Neutrophil (primary cell): ENCODE measurements around the gene RCN1.

ENCODE experiments used
- H3K27ac ChIP-seq: fragments of 200-600 bp; sonication (generic); 2 replicates; pipeline ENCODE4 v1.5.1; 2016; ENCODE audit warnings: mild to moderate bottlenecking, moderate library complexity
- H3K27me3 ChIP-seq: fragments of 200-600 bp; sonication (generic); 2 replicates; pipeline ENCODE4 v1.6.0; 2016; ENCODE audit warnings: mild to moderate bottlenecking
- H3K36me3 ChIP-seq: fragments of 200-600 bp; sonication (generic); 2 replicates; pipeline ENCODE4 v1.5.1; 2017
- H3K4me1 ChIP-seq, 2 experiments: fragments of 200-600 bp in 1 of 2; sonication (generic) in 1 of 2; 1 replicate in 1 of 2; 2 replicates in 1 of 2; pipeline versions ENCODE4 v1.5.1 to v1.6.1; 2013 to 2016; ENCODE audit warnings: low read depth in 1 of 2, low read length in 1 of 2, mild to moderate bottlenecking in 1 of 2, moderate library complexity in 1 of 2; ENCODE audit not compliant: control insufficient read depth in 1 of 2, insufficient read depth in 1 of 2
- H3K4me3 ChIP-seq, 2 experiments: fragments of 200-600 bp in 1 of 2; sonication (generic) in 1 of 2; 1 replicate in 1 of 2; 2 replicates in 1 of 2; pipeline ENCODE4 v1.5.1; 2013 to 2016; ENCODE audit warnings: low read depth in 1 of 2, low read length in 1 of 2, mild to moderate bottlenecking in 1 of 2, moderate library complexity in 1 of 2
- H3K9me3 ChIP-seq: fragments of 200-600 bp; sonication (generic); 2 replicates; pipeline ENCODE4 v1.5.1; 2016
- TF ChIP-seq, protein P1 (sequence below): fragments of 200-600 bp; sonication (generic); IDR thresholded peaks from 2 replicates; pipeline ENCODE4 v1.5.1; 2016; ENCODE audit warnings: antibody characterized with exemption

The RCN1 gene

DNA sequence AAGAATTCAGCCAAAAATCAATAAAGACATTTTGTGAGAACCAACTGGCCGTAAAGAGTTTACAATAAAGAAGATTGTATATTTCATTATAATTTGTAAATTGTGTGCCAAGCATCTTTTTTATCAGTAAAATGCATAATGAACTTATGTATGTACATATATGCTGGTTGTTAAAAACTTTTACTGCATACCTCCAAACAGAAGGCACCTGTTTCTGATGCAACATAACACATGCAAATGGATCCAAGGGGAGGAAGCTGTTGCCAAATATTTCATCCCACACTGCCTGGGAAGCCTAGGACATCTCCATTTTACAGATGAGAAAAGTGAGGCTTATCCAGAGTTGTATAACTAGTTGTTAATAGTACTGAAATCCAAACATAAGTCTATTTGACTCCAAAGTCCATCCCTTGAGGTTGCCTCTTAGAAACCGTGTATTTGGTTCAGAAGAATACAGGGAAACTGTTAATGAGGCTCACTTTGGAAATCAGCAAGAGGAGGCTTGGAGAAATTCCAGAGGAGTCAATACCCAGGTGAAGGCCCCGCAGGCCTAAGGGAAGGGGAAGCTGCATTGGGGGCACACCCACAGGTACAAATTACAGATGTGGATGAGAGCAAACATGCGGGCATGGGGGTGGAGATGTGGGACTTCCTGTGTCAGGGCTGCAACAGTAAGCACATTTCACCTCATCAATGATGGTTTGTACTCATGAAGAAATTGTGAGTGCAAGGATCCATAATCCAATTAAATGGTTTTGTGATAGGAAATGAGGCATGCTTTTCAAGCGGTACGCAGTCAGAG is 51.1 kb downstream of the RCN1 start:
- H3K36me3 ChIP-seq, result no peaks in the 10 kb centered on the region
- no peak overlapping the region for H3K27ac ChIP-seq
- TF ChIP-seq, protein P1, sequence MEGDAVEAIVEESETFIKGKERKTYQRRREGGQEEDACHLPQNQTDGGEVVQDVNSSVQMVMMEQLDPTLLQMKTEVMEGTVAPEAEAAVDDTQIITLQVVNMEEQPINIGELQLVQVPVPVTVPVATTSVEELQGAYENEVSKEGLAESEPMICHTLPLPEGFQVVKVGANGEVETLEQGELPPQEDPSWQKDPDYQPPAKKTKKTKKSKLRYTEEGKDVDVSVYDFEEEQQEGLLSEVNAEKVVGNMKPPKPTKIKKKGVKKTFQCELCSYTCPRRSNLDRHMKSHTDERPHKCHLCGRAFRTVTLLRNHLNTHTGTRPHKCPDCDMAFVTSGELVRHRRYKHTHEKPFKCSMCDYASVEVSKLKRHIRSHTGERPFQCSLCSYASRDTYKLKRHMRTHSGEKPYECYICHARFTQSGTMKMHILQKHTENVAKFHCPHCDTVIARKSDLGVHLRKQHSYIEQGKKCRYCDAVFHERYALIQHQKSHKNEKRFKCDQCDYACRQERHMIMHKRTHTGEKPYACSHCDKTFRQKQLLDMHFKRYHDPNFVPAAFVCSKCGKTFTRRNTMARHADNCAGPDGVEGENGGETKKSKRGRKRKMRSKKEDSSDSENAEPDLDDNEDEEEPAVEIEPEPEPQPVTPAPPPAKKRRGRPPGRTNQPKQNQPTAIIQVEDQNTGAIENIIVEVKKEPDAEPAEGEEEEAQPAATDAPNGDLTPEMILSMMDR, result no peak
- H3K9me3 ChIP-seq, result no peaks in the 10 kb centered on the region
- no peaks in the 10 kb centered on the region for H3K4me1 ChIP-seq
- no peaks in the 10 kb centered on the region for H3K27me3 ChIP-seq
- no peak overlapping the region for H3K4me3 ChIP-seq

DNA sequence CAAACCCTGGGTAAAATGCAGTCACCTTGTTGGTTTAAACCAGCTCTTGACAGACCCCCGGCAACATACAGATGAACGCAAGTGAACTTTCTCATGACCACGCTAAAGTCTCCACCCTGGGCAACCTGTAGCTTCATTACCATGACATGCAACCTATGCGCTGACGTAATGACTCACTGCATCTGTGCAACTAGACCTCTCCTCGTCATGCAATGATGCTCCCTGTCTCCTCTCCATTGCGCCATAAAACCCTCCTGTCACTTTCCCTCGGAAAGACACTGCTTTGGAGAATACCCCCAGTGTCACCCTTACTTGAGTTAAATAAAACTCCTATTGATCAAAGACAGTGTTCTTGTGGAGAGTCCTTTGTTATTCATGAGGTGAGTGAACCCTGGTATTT is 52.5 kb downstream of the RCN1 start:
- Histone ChIP-seq H3K27ac (no peak overlapping the region), H3K36me3 (no peaks in the 10 kb centered on the region), H3K4me3 (no peak overlapping the region), H3K27me3 (no peaks in the 10 kb centered on the region), H3K9me3 (no peaks in the 10 kb centered on the region), H3K4me1 (no peaks in the 10 kb centered on the region)
- TF ChIP-seq, protein P1, result no peak

DNA sequence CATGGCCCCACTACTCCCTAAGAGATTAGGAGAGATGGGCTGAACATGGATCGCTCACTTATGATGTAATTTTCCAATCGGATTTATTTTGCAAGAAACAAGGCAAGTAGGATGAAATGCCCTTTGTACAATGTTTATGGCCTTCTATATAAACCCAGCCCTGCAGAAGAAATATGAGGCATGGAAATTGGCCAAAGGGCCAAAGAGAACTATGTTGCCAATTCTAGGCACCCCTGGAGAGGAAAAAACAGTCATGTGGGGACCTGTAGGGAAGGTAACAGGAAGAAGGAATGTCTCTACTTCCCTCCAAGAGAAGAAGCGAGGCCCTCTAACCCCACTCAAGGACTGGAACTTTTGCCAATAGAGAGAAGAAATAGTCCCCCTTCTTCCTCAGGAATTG is 54.4 kb downstream of the RCN1 start:
- H3K27me3 ChIP-seq, result no peaks in the 10 kb centered on the region
- no peak overlapping the region for H3K27ac ChIP-seq
- no peaks in the 10 kb centered on the region for H3K36me3 ChIP-seq
- H3K4me1 ChIP-seq, result no peaks in the 10 kb centered on the region
- H3K9me3 ChIP-seq, result no peaks in the 10 kb centered on the region
- H3K4me3 ChIP-seq, result no peak overlapping the region
- TF ChIP-seq, protein P1, result no peak

DNA sequence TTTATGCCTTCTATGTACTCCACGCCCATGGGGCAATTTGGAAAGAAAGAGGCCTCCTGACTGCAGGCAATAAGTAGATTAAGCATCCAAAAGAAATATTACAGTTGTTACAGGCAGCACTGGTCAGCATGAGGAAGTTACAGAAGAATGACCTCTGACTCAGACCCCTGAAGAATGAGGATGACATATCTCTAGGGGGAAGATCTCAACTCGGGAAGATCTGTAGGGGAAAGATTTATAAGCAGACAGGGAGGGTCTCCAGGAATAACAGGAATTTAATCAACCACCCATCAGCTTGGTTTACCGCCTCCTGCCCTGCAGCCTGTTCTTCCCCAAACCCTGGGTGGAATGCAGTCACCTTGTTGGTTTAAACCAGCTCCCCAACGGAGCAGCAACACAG is 58.0 kb downstream of the RCN1 start:
- TF ChIP-seq, protein P1, result no peak
- Histone ChIP-seq H3K9me3 (no peaks in the 10 kb centered on the region), H3K27me3 (no peaks in the 10 kb centered on the region), H3K36me3 (no peaks in the 10 kb centered on the region), H3K4me3 (no peak overlapping the region), H3K27ac (no peak overlapping the region), H3K4me1 (no peaks in the 10 kb centered on the region)

DNA sequence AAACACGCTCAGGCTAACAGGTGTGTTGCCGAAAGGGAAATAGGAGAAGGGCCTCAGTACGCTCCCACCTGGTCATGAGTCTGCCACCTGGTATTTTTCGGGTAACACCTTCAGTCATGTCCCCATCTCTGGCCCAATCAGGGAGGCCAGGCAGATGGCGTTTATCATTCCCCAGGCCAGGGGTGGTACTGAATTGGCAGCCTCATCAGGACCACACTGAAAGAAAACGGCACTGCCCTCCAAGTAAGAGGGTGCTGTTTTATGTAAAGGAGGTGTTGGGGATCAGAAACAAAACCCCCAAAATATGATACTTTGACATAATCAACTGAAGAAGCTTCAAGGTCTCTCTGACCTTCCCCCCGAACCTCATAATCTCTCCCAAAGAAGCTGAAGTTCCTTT is 58.9 kb downstream of the RCN1 start:
- H3K27ac ChIP-seq, result no peak overlapping the region
- TF ChIP-seq, protein P1, result no peak
- H3K27me3 ChIP-seq, result no peaks in the 10 kb centered on the region
- H3K9me3 ChIP-seq, result no peaks in the 10 kb centered on the region
- H3K4me3 ChIP-seq, result no peak overlapping the region
- no peaks in the 10 kb centered on the region for H3K36me3 ChIP-seq
- no peaks in the 10 kb centered on the region for H3K4me1 ChIP-seq
